ENCODE results near the gene CTNNA2. TPM values are rescaled to one million over a fixed set of nuclear protein-coding genes. Genes with fewer than 3 reads are reported as not detected.

CTNNA2 gene
- total RNA-seq, 1 experiment from 2014 or later = 0.54 TPM

DNA sequence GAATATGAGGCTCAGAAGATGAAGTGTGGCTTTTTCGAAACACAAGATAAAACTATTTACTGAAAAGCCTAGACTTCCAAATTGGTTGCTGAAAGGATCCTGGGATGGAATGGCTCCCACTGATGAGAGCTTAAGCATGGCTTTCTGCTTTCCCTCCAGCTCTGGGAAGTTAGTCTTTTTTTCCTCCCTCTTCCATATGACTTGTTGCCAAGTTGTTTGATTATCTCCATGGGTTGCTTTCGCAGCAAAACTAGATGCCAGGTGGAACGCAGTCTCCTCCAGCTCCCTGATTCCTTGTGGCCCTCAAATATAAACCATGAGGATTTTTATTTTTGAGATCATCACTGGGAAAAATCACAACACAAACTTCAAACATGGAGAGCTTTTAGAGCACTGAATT lies 515.2 kb downstream of the CTNNA2 start:
- ChIA-PET POLR2A (no interaction called here), CTCF (no interaction called here)
- TF ChIP-seq, protein P1, sequence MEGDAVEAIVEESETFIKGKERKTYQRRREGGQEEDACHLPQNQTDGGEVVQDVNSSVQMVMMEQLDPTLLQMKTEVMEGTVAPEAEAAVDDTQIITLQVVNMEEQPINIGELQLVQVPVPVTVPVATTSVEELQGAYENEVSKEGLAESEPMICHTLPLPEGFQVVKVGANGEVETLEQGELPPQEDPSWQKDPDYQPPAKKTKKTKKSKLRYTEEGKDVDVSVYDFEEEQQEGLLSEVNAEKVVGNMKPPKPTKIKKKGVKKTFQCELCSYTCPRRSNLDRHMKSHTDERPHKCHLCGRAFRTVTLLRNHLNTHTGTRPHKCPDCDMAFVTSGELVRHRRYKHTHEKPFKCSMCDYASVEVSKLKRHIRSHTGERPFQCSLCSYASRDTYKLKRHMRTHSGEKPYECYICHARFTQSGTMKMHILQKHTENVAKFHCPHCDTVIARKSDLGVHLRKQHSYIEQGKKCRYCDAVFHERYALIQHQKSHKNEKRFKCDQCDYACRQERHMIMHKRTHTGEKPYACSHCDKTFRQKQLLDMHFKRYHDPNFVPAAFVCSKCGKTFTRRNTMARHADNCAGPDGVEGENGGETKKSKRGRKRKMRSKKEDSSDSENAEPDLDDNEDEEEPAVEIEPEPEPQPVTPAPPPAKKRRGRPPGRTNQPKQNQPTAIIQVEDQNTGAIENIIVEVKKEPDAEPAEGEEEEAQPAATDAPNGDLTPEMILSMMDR (IDR thresholded peaks at IDR 0.05) = no peak
- TF ChIP-seq POLR2AphosphoS5 (IDR thresholded peaks at IDR 0.05; ENCODE audit: low read depth, low read length) (no peak), SIN3A (IDR thresholded peaks at IDR 0.05; ENCODE audit: borderline replicate concordance, insufficient read depth, low read depth, low read length) (no peak), TCF7L2 (IDR thresholded peaks at IDR 0.05; ENCODE audit: low read depth, low read length) (no peak)
- TF ChIP-seq, protein P2, sequence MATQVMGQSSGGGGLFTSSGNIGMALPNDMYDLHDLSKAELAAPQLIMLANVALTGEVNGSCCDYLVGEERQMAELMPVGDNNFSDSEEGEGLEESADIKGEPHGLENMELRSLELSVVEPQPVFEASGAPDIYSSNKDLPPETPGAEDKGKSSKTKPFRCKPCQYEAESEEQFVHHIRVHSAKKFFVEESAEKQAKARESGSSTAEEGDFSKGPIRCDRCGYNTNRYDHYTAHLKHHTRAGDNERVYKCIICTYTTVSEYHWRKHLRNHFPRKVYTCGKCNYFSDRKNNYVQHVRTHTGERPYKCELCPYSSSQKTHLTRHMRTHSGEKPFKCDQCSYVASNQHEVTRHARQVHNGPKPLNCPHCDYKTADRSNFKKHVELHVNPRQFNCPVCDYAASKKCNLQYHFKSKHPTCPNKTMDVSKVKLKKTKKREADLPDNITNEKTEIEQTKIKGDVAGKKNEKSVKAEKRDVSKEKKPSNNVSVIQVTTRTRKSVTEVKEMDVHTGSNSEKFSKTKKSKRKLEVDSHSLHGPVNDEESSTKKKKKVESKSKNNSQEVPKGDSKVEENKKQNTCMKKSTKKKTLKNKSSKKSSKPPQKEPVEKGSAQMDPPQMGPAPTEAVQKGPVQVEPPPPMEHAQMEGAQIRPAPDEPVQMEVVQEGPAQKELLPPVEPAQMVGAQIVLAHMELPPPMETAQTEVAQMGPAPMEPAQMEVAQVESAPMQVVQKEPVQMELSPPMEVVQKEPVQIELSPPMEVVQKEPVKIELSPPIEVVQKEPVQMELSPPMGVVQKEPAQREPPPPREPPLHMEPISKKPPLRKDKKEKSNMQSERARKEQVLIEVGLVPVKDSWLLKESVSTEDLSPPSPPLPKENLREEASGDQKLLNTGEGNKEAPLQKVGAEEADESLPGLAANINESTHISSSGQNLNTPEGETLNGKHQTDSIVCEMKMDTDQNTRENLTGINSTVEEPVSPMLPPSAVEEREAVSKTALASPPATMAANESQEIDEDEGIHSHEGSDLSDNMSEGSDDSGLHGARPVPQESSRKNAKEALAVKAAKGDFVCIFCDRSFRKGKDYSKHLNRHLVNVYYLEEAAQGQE (IDR thresholded peaks at IDR 0.05; ENCODE audit: insufficient read depth in 1 of 2, low read depth in 2 of 2, low read length in 1 of 2) = no peak
- intact Hi-C loops (cut with micrococcal nuclease; ENCODE audit: unreplicated experiment) = no loop called here
- BruUV-seq (replicated peaks) = no TSS peak
- H3K36me3 ChIP-seq (ENCODE audit: control insufficient read depth, insufficient read depth, low read length) = no peaks in the 10 kb centered on the region
- ATAC-seq = no peak
- H3K4me1 ChIP-seq (ENCODE audit: control insufficient read depth, insufficient read depth, low read length) = no peaks in the 10 kb centered on the region
- H3K27me3 ChIP-seq (ENCODE audit: control insufficient read depth, insufficient read depth, low read length) = no peaks in the 10 kb centered on the region
- H3K9me3 ChIP-seq (ENCODE audit: control insufficient read depth, insufficient read depth, low read depth, low read length) = no peaks in the 10 kb centered on the region
- no peak for DNase-seq (ENCODE audit: low read depth, low spot score)
- H3K27ac ChIP-seq (ENCODE audit: low read length) = no peak overlapping the region
- no peak overlapping the region for H3K4me3 ChIP-seq (ENCODE audit: low read depth in 2 of 2, low read length in 2 of 2)
- in situ Hi-C loops (cut with HindIII; ENCODE audit: low pct_unique_long_range_greater_than_20kb, low sequenced_read_pairs) = no loop called here

DNA sequence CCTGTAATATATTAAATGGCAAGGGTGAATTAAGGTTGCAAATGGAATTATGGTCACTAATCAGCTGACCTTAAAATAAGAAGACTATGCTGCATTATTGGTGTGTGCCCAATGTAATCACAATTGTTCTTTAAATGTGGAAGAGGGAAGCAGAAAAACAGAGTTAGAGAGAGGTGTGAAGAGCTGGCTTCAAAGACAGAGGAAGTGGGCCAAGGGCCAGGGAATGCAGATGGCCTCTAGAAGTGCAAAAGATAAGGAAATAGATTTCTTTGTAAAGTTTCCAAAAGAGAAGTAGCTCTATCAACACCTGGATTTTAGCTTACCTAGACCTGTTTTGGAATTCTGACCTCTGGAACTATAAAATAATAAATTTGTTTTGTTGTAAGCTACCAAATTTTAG lies 515.7 kb downstream of the CTNNA2 start:
- BruUV-seq (replicated peaks) = no TSS peak
- ChIA-PET CTCF (no interaction called here), POLR2A (no interaction called here)
- no peaks in the 10 kb centered on the region for H3K9me3 ChIP-seq (ENCODE audit: control insufficient read depth, insufficient read depth, low read depth, low read length)
- intact Hi-C loops (cut with micrococcal nuclease; ENCODE audit: unreplicated experiment) = no loop called here
- no peaks in the 10 kb centered on the region for H3K4me1 ChIP-seq (ENCODE audit: control insufficient read depth, insufficient read depth, low read length)
- H3K27me3 ChIP-seq (ENCODE audit: control insufficient read depth, insufficient read depth, low read length) = no peaks in the 10 kb centered on the region
- no peaks in the 10 kb centered on the region for H3K36me3 ChIP-seq (ENCODE audit: control insufficient read depth, insufficient read depth, low read length)
- DNase-seq (ENCODE audit: low read depth, low spot score) (no peak), ATAC-seq (no peak)
- H3K27ac ChIP-seq (ENCODE audit: low read length) = no peak overlapping the region
- TF ChIP-seq, protein P1 (IDR thresholded peaks at IDR 0.05) = no peak
- TF ChIP-seq, protein P2 (IDR thresholded peaks at IDR 0.05; ENCODE audit: insufficient read depth in 1 of 2, low read depth in 2 of 2, low read length in 1 of 2) = no peak
- TF ChIP-seq POLR2AphosphoS5 (IDR thresholded peaks at IDR 0.05; ENCODE audit: low read depth, low read length) (no peak), SIN3A (IDR thresholded peaks at IDR 0.05; ENCODE audit: borderline replicate concordance, insufficient read depth, low read depth, low read length) (no peak), TCF7L2 (IDR thresholded peaks at IDR 0.05; ENCODE audit: low read depth, low read length) (no peak)
- H3K4me3 ChIP-seq (ENCODE audit: low read depth in 2 of 2, low read length in 2 of 2) = no peak overlapping the region
- in situ Hi-C loops (cut with HindIII; ENCODE audit: low pct_unique_long_range_greater_than_20kb, low sequenced_read_pairs) = no loop called here

Data from Panc1 (cell line).